HL-60 (cell line): ENCODE data around the gene NSL1.

Source experiments
- CTCF ChIP-seq: IDR thresholded peaks from one replicate; pipeline ENCODE4 v1.5.1; 2011; ENCODE audit warnings: low read length, control low read depth, inconsistent platforms; ENCODE audit not compliant: insufficient read depth
- GABPA ChIP-seq: IDR thresholded peaks from 2 replicates; pipeline ENCODE4 v1.6.1; 2012; ENCODE audit warnings: low read depth
- POLR2AphosphoS5 ChIP-seq: IDR thresholded peaks from 2 replicates; pipeline ENCODE4 v1.6.1; 2012; ENCODE audit warnings: low read depth

- TF ChIP-seq POLR2AphosphoS5 (no peak), CTCF (no peak), GABPA (no peak)
Measured at GRCh38 chr1:212762839-212763238, 28.7 kb downstream of the NSL1 start.
